GM19240 (cell line): ENCODE results near the gene KDM4D.
"Not testable (repeated sequence)": the region's sequence is repeated elsewhere in the genome, so short reads cannot be mapped to it uniquely, and the experiment has no call there.

Experiments
- DNase-seq: peaks from one replicate; pipeline ENCODE4 v3.0.0; 2011; ENCODE audit warnings: low spot score; ENCODE audit not compliant: insufficient read length

The KDM4D gene

GRCh38 chr11:94973099-94973968 is at the start of gene KDM4D, which contains the start of gene CWC15:
Gene KDM4D, plus strand, starts transcription at chr11:94973709. Its CDS starts 23,664 bp downstream, at chr11:94997373.
Gene CWC15, minus strand, starts transcription at chr11:94973556. Its CDS starts 1,371 bp downstream, at chr11:94972185.
- DNase-seq: peak; percentile 87

GRCh38 chr11:94924171-94924572 is 49.3 kb upstream of the KDM4D start:
- DNase-seq: no peak

DNA sequence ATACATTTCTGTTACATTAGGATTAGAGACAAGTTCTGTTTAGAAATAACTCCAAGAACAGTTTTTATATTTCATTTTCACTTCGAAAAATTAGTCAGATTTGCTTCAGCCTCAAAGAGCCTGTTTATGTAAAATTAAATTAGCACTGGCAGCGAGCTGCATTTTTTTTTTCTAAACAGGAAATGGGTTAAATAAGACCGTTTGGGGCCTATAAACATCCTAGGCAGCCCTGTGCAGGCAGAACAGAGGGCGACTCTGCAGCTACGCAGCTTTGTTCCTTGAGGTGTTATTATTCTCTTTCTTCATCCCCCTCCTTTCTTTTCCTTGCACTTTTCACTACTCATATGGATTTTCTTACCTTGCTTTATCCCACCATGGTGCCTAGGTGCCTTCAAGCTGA is 48.9 kb upstream of the KDM4D start:
- DNase-seq: no peak

DNA sequence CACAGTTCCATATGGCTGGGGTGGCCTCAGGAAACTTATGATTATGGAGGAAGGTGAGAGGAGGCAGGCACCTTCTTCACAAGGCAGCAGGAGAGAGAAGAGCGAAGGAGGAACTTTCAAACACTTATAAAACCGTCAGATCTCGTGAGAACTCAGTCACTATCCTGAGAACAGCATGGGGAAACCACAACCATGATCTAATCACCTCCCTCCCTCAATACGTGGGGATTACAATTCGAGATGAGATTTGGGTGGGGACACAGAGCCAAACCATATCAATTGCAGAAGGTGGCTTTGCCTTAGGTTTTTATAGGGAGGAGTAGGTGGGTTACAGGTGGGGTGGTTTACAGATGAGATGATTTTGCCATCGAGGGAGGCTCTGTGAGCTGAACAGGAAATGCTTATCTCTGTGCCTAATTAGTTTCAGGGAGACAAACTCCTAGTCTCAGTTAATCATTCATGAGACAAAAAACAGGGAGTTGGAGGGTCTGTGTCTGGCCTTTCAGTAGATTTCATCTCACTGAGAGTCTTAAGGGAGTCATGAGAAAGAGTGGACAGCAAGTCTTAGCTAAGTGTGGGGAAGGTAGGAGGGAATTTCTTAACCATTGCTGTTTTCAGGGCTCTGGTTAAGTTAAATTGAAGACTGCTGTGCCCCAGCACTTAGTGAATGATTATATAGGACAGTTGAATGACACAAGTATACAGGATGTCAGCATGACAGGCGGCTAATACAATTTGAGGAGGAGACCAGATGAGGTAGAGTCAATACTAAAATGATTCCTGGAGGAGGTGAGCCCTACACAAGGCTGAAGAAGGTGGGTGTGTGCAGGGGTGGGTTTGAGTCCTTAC is 47.9 kb upstream of the KDM4D start:
- no peak for DNase-seq

- no peak for DNase-seq
These were observed 47.3 kb upstream of the KDM4D start for GRCh38 chr11:94926271-94926625.

DNA sequence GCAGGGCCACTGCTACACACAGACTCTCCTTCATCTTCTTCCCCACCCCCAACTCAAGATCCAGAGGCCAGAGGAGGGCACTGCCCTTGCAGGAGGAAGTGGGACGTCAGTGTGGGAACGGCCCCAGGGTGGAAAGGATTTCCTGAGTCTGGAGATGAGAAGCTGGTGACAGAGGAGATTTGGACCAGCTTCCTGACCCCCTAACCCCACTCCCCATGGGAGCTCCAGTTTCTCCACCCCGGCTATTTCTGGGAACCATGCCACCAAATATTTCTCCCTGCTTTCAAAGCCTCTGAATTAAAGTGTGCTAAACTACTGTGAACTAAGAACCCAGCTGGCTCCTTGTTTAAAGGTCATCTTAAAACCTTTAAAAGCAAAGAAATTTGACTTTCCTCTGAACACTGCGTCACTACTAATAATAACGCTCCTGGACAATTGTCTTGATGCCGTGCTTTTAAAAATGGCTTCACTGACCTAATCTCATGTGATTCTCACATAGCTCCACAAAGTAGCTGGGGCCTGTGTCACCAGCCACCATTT is 46.7 kb upstream of the KDM4D start:
- no peak for DNase-seq

- DNase-seq: no peak
These were observed 45.2 kb upstream of the KDM4D start for GRCh38 chr11:94928117-94928990.

GRCh38 chr11:94932072-94932471 is 41.4 kb upstream of the KDM4D start:
- not testable (repeated sequence) for DNase-seq

- no peak for DNase-seq
These were observed 41.0 kb upstream of the KDM4D start for GRCh38 chr11:94932503-94932902.

GRCh38 chr11:94933223-94934130 is 40.0 kb upstream of the KDM4D start:
- no peak for DNase-seq

GRCh38 chr11:94934362-94934761 is 39.1 kb upstream of the KDM4D start:
- no peak for DNase-seq

- no peak for DNase-seq
These were observed 38.7 kb upstream of the KDM4D start for GRCh38 chr11:94934846-94935245.

DNA sequence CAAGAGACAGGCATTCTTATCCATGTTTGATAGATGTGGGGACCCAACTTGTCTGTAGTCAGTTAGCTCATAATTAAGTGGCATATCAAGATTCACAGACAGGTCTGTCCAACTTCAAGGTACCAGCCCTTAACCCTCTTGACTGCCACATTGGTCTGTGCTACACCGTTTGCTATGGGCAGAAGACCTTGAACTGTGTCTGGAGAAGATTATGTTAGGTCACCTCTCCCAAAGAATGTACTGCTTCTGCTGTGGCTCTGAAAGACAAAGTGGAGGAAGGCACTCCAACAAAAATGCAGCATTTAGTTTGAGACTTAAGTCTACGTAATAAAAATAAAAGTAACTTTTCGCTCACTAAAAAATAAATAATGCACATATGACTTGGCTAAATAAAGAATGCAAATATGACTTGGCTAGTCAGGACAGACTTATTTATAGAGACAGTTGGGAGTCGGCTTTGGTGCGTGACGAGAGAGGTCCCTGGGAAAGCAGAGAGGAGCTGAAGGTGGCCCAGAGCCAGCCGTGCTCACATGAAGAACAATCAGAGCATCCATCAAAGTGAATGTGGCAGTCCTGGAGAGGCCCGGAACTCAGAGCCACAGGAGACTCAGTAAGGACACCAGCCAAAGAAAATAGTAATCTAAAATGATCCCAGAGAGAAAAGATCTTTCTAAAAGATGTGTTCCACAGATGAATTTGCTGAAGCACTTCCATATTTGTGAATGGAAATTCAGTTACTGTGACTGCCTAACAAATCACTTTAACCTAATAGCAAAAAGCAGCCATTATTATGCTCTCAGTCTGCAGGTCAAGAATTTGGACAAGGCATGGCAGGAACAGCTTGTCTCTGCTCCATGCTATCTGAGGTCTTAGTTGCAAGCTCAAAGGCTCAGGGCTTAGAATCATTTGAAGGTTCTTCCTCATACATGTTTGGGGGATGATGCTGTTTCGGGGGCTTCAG is 35.1 kb upstream of the KDM4D start:
- no peak for DNase-seq

DNA sequence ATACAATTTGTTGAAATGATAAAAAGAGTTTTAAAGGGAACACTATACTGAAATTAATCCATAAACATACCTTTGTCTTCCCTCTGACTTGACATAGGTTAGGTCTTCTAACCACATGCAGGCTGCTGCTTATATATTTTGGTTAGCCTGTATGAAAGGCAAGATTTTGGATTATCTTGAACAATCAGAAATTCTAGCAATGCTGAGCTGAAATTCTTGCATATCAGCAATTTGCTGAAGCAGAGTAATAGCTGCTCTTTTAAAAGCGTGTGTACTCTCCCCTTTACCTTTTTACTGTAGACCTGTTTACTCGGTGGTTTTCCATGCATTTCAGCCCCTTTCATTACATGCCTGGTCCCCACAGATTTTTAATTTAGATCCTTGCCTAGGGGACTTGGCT is 34.2 kb upstream of the KDM4D start:
- DNase-seq: no peak

DNA sequence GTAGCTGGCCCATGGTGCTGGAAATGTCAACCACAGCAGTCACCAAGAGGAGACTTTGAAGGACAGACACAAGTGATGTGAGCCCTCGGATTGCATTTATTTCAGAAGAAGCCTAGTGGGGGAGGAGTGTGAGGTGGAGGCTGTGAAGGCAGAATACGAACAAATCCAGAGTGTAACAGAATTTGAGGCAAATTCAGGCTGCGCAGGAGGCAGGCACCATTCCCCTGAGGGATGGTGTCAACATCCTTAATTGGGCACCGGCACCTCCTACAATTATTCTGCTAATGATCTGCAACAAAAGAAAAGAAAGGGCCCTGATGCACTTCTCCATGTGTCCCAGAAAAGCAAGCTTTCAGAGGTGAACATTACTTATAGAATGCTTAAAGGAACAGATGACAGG is 32.4 kb upstream of the KDM4D start:
- DNase-seq: no peak

GRCh38 chr11:94946812-94947211 is 26.7 kb upstream of the KDM4D start:
- DNase-seq: no peak

GRCh38 chr11:94948070-94948617 is 25.4 kb upstream of the KDM4D start:
- no peak for DNase-seq

DNA sequence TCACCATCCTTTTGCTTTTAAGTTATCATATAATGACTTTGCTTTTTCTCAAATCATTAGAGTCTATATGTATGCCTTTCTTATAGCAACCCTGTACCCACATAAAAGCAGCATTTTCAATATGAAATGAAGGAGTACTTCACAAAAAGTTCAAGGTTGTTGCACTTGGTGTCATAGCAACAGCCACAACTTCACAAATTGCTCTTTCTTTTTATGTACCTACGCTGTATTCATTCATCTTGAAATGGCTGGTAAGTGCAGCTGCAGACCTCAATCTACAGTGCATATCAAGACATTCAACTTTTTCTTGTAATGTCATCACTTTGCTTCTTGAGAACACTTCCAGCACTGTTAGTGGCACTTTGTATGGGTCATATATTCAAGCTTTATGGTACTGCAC is 18.8 kb upstream of the KDM4D start:
- DNase-seq: no peak

- DNase-seq: no peak
These were observed 16.5 kb upstream of the KDM4D start for GRCh38 chr11:94956963-94957362.
